Measurements from ENCODE around the gene PCDHB14.
"Not testable (repeated sequence)": the region's sequence is repeated elsewhere in the genome, so short reads cannot be mapped to it uniquely, and the experiment has no call there.

Gene PCDHB14

DNA sequence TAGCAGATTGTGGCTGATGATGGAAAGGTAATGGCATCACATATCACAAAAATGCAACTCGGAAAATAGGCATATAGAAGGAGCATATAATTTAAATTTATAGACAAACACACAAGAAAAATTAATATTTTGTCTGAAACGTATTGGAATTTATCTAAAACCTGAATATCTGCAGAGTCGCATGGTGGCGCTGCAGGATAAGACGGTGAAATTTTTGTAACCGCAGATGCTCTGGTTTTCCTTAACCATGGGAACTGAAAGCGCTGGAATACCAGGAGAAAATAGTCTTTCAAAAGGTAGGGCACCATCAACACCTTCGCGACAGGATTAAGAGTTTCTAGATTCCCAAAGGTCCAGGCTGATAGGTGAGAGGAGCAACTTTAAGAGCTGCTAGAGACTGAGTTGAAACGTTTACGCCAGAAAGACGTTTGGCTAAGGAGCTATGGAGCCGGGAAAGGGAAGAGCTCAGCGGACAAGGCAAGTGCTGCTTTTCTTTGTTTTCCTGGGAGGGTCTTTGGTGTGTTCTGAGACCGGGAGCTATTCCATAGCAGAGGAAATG is 11.0 kb downstream of the PCDHB14 start:
- DNase-seq (ENCODE audit: insufficient read length, low spot score) (no peak), FAIRE-seq (no peak)
- TF ChIP-seq TAF1 (IDR thresholded peaks at IDR 0.05; ENCODE audit: low read depth, low read length) (no peak), PAX5 (IDR thresholded peaks at IDR 0.05; ENCODE audit: insufficient read depth, low read length, severe bottlenecking) (no peak), SPI1 (IDR thresholded peaks at IDR 0.05; ENCODE audit: low read depth, low read length) (no peak), POLR2A (IDR thresholded peaks at IDR 0.05; ENCODE audit: low read depth, low read length) (no peak), POU2F2 (IDR thresholded peaks at IDR 0.05; ENCODE audit: low read depth, low read length) (no peak), POLR2AphosphoS5 (IDR thresholded peaks at IDR 0.05; ENCODE audit: low read depth, low read length) (no peak)

DNA sequence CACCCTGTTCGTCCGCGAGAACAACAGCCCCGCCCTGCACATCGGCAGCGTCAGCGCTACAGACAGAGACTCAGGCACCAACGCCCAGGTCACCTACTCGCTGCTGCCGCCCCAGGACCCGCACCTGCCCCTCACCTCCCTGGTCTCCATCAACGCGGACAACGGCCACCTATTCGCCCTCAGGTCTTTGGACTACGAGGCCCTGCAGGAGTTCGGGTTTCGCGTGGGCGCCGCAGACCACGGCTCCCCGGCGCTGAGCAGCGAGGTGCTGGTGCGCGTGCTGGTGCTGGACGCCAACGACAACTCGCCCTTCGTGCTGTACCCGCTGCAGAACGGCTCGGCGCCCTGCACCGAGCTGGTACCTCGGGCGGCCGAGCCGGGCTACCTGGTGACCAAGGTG is 12.8 kb downstream of the PCDHB14 start:
- not testable (repeated sequence) for FAIRE-seq; DNase-seq (ENCODE audit: insufficient read length, low spot score)

- FAIRE-seq (no peak), DNase-seq (ENCODE audit: insufficient read length, low spot score) (no peak)
- TF ChIP-seq POU2F2 (IDR thresholded peaks at IDR 0.05; ENCODE audit: low read depth, low read length): no peak
- no peak for TF ChIP-seq SPI1 (IDR thresholded peaks at IDR 0.05; ENCODE audit: low read depth, low read length)
- no peak for TF ChIP-seq POLR2A (IDR thresholded peaks at IDR 0.05; ENCODE audit: low read depth, low read length)
- TF ChIP-seq PAX5 (IDR thresholded peaks at IDR 0.05; ENCODE audit: insufficient read depth, low read length, severe bottlenecking): no peak
- TF ChIP-seq TAF1 (IDR thresholded peaks at IDR 0.05; ENCODE audit: low read depth, low read length): no peak
- no peak for TF ChIP-seq POLR2AphosphoS5 (IDR thresholded peaks at IDR 0.05; ENCODE audit: low read depth, low read length)
Observed at GRCh38 chr5:141236516-141237313, 13.6 kb downstream of the PCDHB14 start.

DNA sequence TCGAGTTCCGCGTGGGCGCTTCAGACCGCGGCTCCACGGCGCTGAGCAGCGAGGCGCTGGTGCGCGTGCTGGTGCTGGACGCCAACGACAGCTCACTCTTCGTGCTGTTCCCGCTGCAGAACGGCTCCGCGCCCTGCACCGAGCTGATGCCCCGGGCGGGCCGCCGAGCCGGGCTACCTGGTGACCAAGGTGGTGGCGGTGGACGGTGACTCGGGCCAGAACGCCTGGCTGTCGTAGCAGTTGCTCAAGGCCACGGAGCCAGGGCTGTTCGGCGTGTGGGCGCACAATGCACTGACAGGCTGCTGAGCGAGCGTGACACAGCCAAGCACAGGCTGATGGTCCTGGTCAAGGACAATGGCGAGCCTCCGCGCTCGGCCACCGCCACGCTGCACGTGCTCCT is 18.4 kb downstream of the PCDHB14 start:
- DNase-seq (ENCODE audit: insufficient read length, low spot score) (no peak), FAIRE-seq (no peak)
- TF ChIP-seq PAX5 (IDR thresholded peaks at IDR 0.05; ENCODE audit: insufficient read depth, low read length, severe bottlenecking) (no peak), POLR2A (IDR thresholded peaks at IDR 0.05; ENCODE audit: low read depth, low read length) (no peak), SPI1 (IDR thresholded peaks at IDR 0.05; ENCODE audit: low read depth, low read length) (no peak), TAF1 (IDR thresholded peaks at IDR 0.05; ENCODE audit: low read depth, low read length) (no peak), POU2F2 (IDR thresholded peaks at IDR 0.05; ENCODE audit: low read depth, low read length) (no peak), POLR2AphosphoS5 (IDR thresholded peaks at IDR 0.05; ENCODE audit: low read depth, low read length) (no peak)

DNA sequence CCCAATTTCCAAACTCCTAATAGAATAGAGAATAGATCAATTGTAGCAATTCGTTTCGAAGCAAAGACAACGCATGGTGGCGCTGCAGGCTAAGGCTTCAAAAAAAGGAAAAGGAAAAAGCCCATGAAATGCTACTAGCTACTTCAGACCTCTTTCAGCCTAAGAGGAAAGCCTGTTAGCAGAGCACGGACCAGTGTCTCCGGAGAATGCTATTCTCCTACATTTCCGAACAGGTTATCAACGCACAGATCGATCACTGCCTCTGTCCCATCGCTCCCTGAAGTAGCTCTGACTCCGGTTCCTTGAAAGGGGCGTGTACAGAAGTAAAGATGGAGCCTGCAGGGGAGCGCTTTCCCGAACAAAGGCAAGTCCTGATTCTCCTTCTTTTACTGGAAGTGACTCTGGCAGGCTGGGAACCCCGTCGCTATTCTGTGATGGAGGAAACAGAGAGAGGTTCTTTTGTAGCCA is 22.1 kb downstream of the PCDHB14 start, which contains the start of gene PCDHB15:
Gene PCDHB15, plus strand, starts transcription at position 146 of the 468 bp plus-strand sequence. Its CDS starts 184 bp downstream, at position 330.
- no peak for FAIRE-seq
- no peak for DNase-seq (ENCODE audit: insufficient read length, low spot score)
- no peak for TF ChIP-seq PAX5 (IDR thresholded peaks at IDR 0.05; ENCODE audit: insufficient read depth, low read length, severe bottlenecking)
- TF ChIP-seq SPI1 (IDR thresholded peaks at IDR 0.05; ENCODE audit: low read depth, low read length): no peak
- no peak for TF ChIP-seq TAF1 (IDR thresholded peaks at IDR 0.05; ENCODE audit: low read depth, low read length)
- TF ChIP-seq POU2F2 (IDR thresholded peaks at IDR 0.05; ENCODE audit: low read depth, low read length): no peak
- no peak for TF ChIP-seq POLR2AphosphoS5 (IDR thresholded peaks at IDR 0.05; ENCODE audit: low read depth, low read length)
- no peak for TF ChIP-seq POLR2A (IDR thresholded peaks at IDR 0.05; ENCODE audit: low read depth, low read length)

DNA sequence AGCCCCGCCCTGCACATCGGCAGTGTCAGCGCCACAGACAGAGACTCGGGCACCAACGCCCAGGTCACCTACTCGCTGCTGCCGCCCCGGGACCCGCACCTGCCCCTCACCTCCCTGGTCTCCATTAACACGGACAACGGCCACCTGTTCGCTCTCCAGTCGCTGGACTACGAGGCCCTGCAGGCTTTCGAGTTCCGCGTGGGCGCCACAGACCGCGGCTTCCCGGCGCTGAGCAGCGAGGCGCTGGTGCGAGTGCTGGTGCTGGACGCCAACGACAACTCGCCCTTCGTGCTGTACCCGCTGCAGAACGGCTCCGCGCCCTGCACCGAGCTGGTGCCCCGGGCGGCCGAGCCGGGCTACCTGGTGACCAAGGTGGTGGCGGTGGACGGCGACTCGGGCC is 23.8 kb downstream of the PCDHB14 start:
- DNase-seq (ENCODE audit: insufficient read length, low spot score); FAIRE-seq: not testable (repeated sequence)

DNA sequence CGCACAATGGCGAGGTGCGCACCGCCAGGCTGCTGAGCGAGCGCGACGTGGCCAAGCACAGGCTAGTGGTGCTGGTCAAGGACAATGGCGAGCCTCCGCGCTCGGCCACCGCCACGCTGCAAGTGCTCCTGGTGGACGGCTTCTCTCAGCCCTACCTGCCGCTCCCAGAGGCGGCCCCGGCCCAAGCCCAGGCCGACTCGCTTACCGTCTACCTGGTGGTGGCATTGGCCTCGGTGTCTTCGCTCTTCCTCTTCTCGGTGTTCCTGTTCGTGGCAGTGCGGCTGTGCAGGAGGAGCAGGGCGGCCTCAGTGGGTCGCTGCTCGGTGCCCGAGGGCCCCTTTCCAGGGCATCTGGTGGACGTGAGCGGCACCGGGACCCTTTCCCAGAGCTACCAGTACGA is 24.3 kb downstream of the PCDHB14 start:
- not testable (repeated sequence) for DNase-seq (ENCODE audit: insufficient read length, low spot score); FAIRE-seq

DNA sequence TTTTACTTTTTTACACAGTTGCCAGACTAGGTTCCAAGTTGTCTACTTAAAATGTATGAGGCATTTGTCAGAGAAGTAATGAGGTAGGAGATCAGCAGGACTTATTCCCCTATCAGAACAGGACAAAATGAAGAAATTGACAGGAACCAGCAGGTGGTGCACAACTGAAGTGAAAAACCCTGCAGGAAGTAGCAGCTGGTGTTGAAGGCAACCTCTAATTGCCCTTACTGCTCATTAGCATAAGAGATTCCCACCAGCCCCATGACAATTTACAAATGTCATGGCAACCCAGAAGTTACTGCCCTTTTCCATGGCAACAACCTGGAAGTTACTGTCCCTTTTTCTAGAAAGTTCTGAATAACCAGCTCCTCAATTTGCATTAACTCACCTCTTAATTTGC is 27.4 kb downstream of the PCDHB14 start:
- TF ChIP-seq TAF1 (IDR thresholded peaks at IDR 0.05; ENCODE audit: low read depth, low read length) (no peak), POLR2AphosphoS5 (IDR thresholded peaks at IDR 0.05; ENCODE audit: low read depth, low read length) (no peak), POU2F2 (IDR thresholded peaks at IDR 0.05; ENCODE audit: low read depth, low read length) (no peak), POLR2A (IDR thresholded peaks at IDR 0.05; ENCODE audit: low read depth, low read length) (no peak), SPI1 (IDR thresholded peaks at IDR 0.05; ENCODE audit: low read depth, low read length) (no peak), PAX5 (IDR thresholded peaks at IDR 0.05; ENCODE audit: insufficient read depth, low read length, severe bottlenecking) (no peak)
- DNase-seq (ENCODE audit: insufficient read length, low spot score) (no peak), FAIRE-seq (no peak)

DNA sequence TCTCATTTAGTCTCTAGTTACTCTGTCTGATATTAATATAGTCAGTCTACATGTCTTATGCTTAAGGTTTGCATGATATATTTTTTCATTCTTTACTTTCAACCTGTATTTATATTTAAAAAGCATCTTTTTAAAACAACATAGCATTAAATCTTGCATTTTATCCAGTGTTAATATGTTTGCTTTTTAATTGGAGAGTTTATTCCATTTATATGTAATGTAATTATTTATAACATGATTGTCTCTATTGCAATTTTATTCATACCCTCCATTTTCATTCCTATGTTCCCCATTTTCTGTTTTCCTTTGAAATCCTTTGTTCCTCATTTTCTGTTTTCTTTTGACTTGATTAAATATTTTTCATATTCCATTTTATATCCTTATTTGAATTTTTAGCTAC is 35.3 kb downstream of the PCDHB14 start:
- FAIRE-seq (no peak), DNase-seq (ENCODE audit: insufficient read length, low spot score) (no peak)
- TF ChIP-seq SPI1 (IDR thresholded peaks at IDR 0.05; ENCODE audit: low read depth, low read length) (no peak), TAF1 (IDR thresholded peaks at IDR 0.05; ENCODE audit: low read depth, low read length) (no peak), POLR2A (IDR thresholded peaks at IDR 0.05; ENCODE audit: low read depth, low read length) (no peak), PAX5 (IDR thresholded peaks at IDR 0.05; ENCODE audit: insufficient read depth, low read length, severe bottlenecking) (no peak), POLR2AphosphoS5 (IDR thresholded peaks at IDR 0.05; ENCODE audit: low read depth, low read length) (no peak), POU2F2 (IDR thresholded peaks at IDR 0.05; ENCODE audit: low read depth, low read length) (no peak)

- TF ChIP-seq POLR2A (IDR thresholded peaks at IDR 0.05; ENCODE audit: low read depth, low read length) (no peak), SPI1 (IDR thresholded peaks at IDR 0.05; ENCODE audit: low read depth, low read length) (no peak), POLR2AphosphoS5 (IDR thresholded peaks at IDR 0.05; ENCODE audit: low read depth, low read length) (no peak), TAF1 (IDR thresholded peaks at IDR 0.05; ENCODE audit: low read depth, low read length) (no peak), PAX5 (IDR thresholded peaks at IDR 0.05; ENCODE audit: insufficient read depth, low read length, severe bottlenecking) (no peak), POU2F2 (IDR thresholded peaks at IDR 0.05; ENCODE audit: low read depth, low read length) (no peak)
- FAIRE-seq (no peak), DNase-seq (ENCODE audit: insufficient read length, low spot score) (no peak)
Observed at GRCh38 chr5:141258948-141259347, 35.8 kb downstream of the PCDHB14 start.
